H1 (cell line): Measurements from ENCODE around the gene ABI3. TPM values are rescaled to one million over a fixed set of nuclear protein-coding genes. Genes with fewer than 3 reads are reported as not detected.

ENCODE experiments used
- CTCF ChIA-PET: fragments of 300-600 bp; sonication (Branson Sonifier 250); formaldehyde crosslinking; loops from one replicate; lab custom pipeline; 2021; ENCODE audit not compliant: partially characterized antibody; lab: Charles Lee
- POLR2A ChIA-PET: fragments of 300-600 bp; sonication (Branson Sonifier 250); formaldehyde crosslinking; loops from one replicate; lab custom pipeline; 2021; ENCODE audit warnings: inconsistent platforms; ENCODE audit not compliant: partially characterized antibody; lab: Charles Lee
- DNase-seq, 2 experiments: peaks; one replicate each; pipeline versions ENCODE4 v3.0.0 to v3.0.0-alpha.2; 2010 to 2022; ENCODE audit warnings: low spot score in 2 of 2, low read depth in 1 of 2, mixed read lengths in 1 of 2
- FAIRE-seq: peaks from 2 replicates; lab custom pipeline; 2011; peaks lifted over from hg19 to GRCh38; lab: Jason Lieb, UNC
- H2AFZ ChIP-seq: 2 replicates; pipeline ENCODE4 v1.8.1; 2012; ENCODE audit warnings: low read length, inconsistent platforms
- H2AK5ac ChIP-seq: 2 replicates; pipeline ENCODE4 v1.6.1; 2013; ENCODE audit warnings: low read depth, low read length
- H2BK120ac ChIP-seq: replicated peaks from 2 replicates; pipeline ENCODE3; 2013; ENCODE audit warnings: low read depth, low read length, inconsistent platforms
- H2BK12ac ChIP-seq: 2 replicates; pipeline ENCODE4 v1.6.1; 2013; ENCODE audit warnings: low read depth, low read length
- H2BK15ac ChIP-seq: 2 replicates; pipeline ENCODE4 v1.6.1; 2013; ENCODE audit warnings: low read length
- H2BK20ac ChIP-seq: 2 replicates; pipeline ENCODE4 v1.6.1; 2013; ENCODE audit warnings: low read length
- H2BK5ac ChIP-seq: 2 replicates; pipeline ENCODE4 v1.6.1; 2013; ENCODE audit warnings: low read depth, low read length
- H3K14ac ChIP-seq: 2 replicates; pipeline ENCODE4 v1.6.1; 2013; ENCODE audit warnings: inconsistent platforms; ENCODE audit not compliant: insufficient read length
- H3K18ac ChIP-seq: 2 replicates; pipeline ENCODE4 v1.6.1; 2013; ENCODE audit warnings: low read length; ENCODE audit errors: extremely low read depth
- H3K23ac ChIP-seq: 2 replicates; pipeline ENCODE4 v1.6.1; 2013; ENCODE audit warnings: inconsistent platforms; ENCODE audit not compliant: insufficient read length
- H3K23me2 ChIP-seq: 2 replicates; pipeline ENCODE4 v1.6.1; 2013; ENCODE audit warnings: low read depth, low read length
- H3K27ac ChIP-seq: 2 replicates; pipeline ENCODE4 v1.6.1; 2011; ENCODE audit warnings: low read depth, low read length, inconsistent platforms
- H3K27me3 ChIP-seq, 4 experiments: replicated peaks in 1 of 4; 1 replicate in 1 of 4; 2 replicates in 3 of 4; pipeline versions ENCODE4 v1.6.1 to v1.8.1; 2011 to 2013; ENCODE audit warnings: low read length in 3 of 4, mild to moderate bottlenecking in 3 of 4, inconsistent platforms in 2 of 4, mixed read lengths in 2 of 4, moderate library complexity in 1 of 4; ENCODE audit not compliant: control insufficient read depth in 3 of 4, insufficient read depth in 3 of 4; ENCODE audit errors: extremely low read depth in 1 of 4
- H3K36me3 ChIP-seq, 4 experiments: 2 replicates each; pipeline versions ENCODE4 v1.6.1 to v1.8.1; 2011 to 2013; ENCODE audit warnings: mild to moderate bottlenecking in 4 of 4, low read length in 3 of 4, moderate library complexity in 2 of 4, control low read depth in 1 of 4, inconsistent platforms in 1 of 4; ENCODE audit not compliant: insufficient read depth in 4 of 4, control insufficient read depth in 2 of 4
- H3K4ac ChIP-seq: replicated peaks from 2 replicates; pipeline ENCODE3; 2013; ENCODE audit warnings: low read length, low read depth, mixed read lengths, inconsistent platforms; ENCODE audit not compliant: insufficient read length
- H3K4me1 ChIP-seq, 4 experiments: replicated peaks in 1 of 4; 1 replicate in 1 of 4; 2 replicates in 3 of 4; pipeline versions ENCODE4 v1.6.1 to v1.8.1; 2011 to 2013; ENCODE audit warnings: low read length in 3 of 4, inconsistent platforms in 2 of 4, mixed read lengths in 1 of 4; ENCODE audit not compliant: insufficient read depth in 4 of 4, control insufficient read depth in 3 of 4
- H3K4me2 ChIP-seq, 2 experiments: 2 replicates each; pipeline versions ENCODE4 v1.6.1 to v1.8.1; 2011 to 2013; ENCODE audit warnings: low read depth in 2 of 2, low read length in 2 of 2, control low read depth in 1 of 2, inconsistent platforms in 1 of 2, mild to moderate bottlenecking in 1 of 2; ENCODE audit not compliant: insufficient read depth in 1 of 2
- H3K4me3 ChIP-seq, 4 experiments: fragments of 200-600, 300-600 bp in 1 of 4; sonication (generic), shearing (Covaris generic), sonication (Bioruptor Twin) in 1 of 4; 2 replicates each; pipeline versions ENCODE4 v1.5.1 to v1.8.1; 2011 to 2016; ENCODE audit warnings: low read length in 4 of 4, low read depth in 3 of 4, control low read depth in 2 of 4, inconsistent platforms in 2 of 4, mild to moderate bottlenecking in 2 of 4, mixed read lengths in 1 of 4, moderate library complexity in 1 of 4; ENCODE audit not compliant: insufficient read depth in 2 of 4; ENCODE audit errors: extremely low read depth in 1 of 4
- H3K56ac ChIP-seq: replicated peaks from 2 replicates; pipeline ENCODE3; 2013; ENCODE audit warnings: low read depth, mild to moderate bottlenecking, mixed read lengths, low read length, inconsistent platforms; ENCODE audit not compliant: insufficient read length
- H3K79me1 ChIP-seq: 2 replicates; pipeline ENCODE4 v1.6.1; 2013; ENCODE audit warnings: low read depth, low read length, control low read depth
- H3K79me2 ChIP-seq, 2 experiments: 2 replicates each; pipeline versions ENCODE4 v1.6.1 to v1.8.1; 2012 to 2013; ENCODE audit warnings: low read length in 2 of 2, mild to moderate bottlenecking in 2 of 2, inconsistent platforms in 1 of 2; ENCODE audit not compliant: insufficient read depth in 2 of 2, control insufficient read depth in 1 of 2
- H3K9ac ChIP-seq, 4 experiments: replicated peaks in 1 of 4; 1 replicate in 1 of 4; 2 replicates in 3 of 4; pipeline versions ENCODE4 v1.6.1 to v1.8.1; 2011 to 2013; ENCODE audit warnings: low read depth in 3 of 4, low read length in 3 of 4, control low read depth in 2 of 4, mild to moderate bottlenecking in 2 of 4, moderate library complexity in 2 of 4, inconsistent platforms in 1 of 4; ENCODE audit errors: extremely low read depth in 1 of 4
- H3K9me3 ChIP-seq, 2 experiments: 2 replicates each; pipeline versions ENCODE4 v1.6.1 to v1.8.1; 2012 to 2013; ENCODE audit warnings: mild to moderate bottlenecking in 2 of 2, moderate library complexity in 2 of 2, control low read depth in 1 of 2, inconsistent platforms in 1 of 2, low read depth in 1 of 2, low read length in 1 of 2, mixed read lengths in 1 of 2; ENCODE audit not compliant: insufficient read depth in 2 of 2
- H4K20me1 ChIP-seq, 2 experiments: replicated peaks in 1 of 2; 2 replicates each; pipeline versions ENCODE3 to v1.8.1; 2011 to 2013; ENCODE audit warnings: inconsistent platforms in 2 of 2, low read length in 2 of 2, mild to moderate bottlenecking in 1 of 2; ENCODE audit not compliant: insufficient read depth in 2 of 2, control insufficient read depth in 1 of 2
- H4K5ac ChIP-seq: 2 replicates; pipeline ENCODE4 v1.6.1; 2013; ENCODE audit warnings: low read length, low read depth, mixed read lengths, inconsistent platforms; ENCODE audit not compliant: insufficient read length
- H4K8ac ChIP-seq: 2 replicates; pipeline ENCODE4 v1.8.0; 2013; ENCODE audit warnings: mild to moderate bottlenecking, moderate library complexity, low read length, inconsistent platforms; ENCODE audit not compliant: insufficient read depth; ENCODE audit errors: extremely low read depth
- H4K91ac ChIP-seq: replicated peaks from 2 replicates; pipeline ENCODE3; 2013; ENCODE audit warnings: low read length, mixed read lengths, inconsistent platforms; ENCODE audit not compliant: insufficient read length
- CTCF ChIP-seq, 3 experiments: IDR thresholded peaks; 1 replicate in 2 of 3; 2 replicates in 1 of 3; pipeline versions ENCODE4 v1.5.1 to v1.6.1; 2011; ENCODE audit warnings: low read length in 3 of 3, mild to moderate bottlenecking in 3 of 3, inconsistent platforms in 2 of 3, low read depth in 1 of 3, moderate library complexity in 1 of 3; ENCODE audit not compliant: insufficient read depth in 1 of 3; ENCODE audit errors: control extremely low read depth in 1 of 3
- NANOG ChIP-seq: IDR thresholded peaks from 2 replicates; pipeline ENCODE4 v1.6.1; 2011; ENCODE audit warnings: low read length, low read depth, mild to moderate bottlenecking, inconsistent platforms; ENCODE audit not compliant: insufficient read depth, poor library complexity, severe bottlenecking
- RAD21 ChIP-seq, 2 experiments: IDR thresholded peaks in 1 of 2; conservative IDR thresholded peaks in 1 of 2; 2 replicates each; pipeline ENCODE4 v1.6.1; 2011; ENCODE audit warnings: low read depth in 2 of 2, low read length in 2 of 2, improper control_type of control experiment in 1 of 2, inconsistent platforms in 1 of 2, mild to moderate bottlenecking in 1 of 2, moderate library complexity in 1 of 2
- WGBS, 2 experiments: shearing (Covaris generic) in 1 of 2; methylation state at CpG; one replicate each; pipeline versions ENCODE4 v1.1.6 to v1.1.7; 2013 to 2015; ENCODE audit warnings: low lambda C conversion rate in 2 of 2, mixed read lengths in 2 of 2, inconsistent platforms in 1 of 2, low coverage in 1 of 2, missing lambda C conversion rate in 1 of 2; ENCODE audit not compliant: insufficient replicate concordance in 2 of 2, insufficient coverage in 1 of 2, insufficient read length in 1 of 2; ENCODE audit errors: extremely low coverage in 1 of 2, missing lambda C conversion rate in 1 of 2; 5-methylcytosine and 5-hydroxymethylcytosine counted together
- polyA plus RNA-seq, 7 experiments: library from polyadenylated mRNA; depleted of rRNA in 3 of 7; stranded (reverse) in 5 of 7; unstranded in 2 of 7; fragments of >200 nt in 5 of 7; fragments of 200-250 nt in 2 of 7; gene quantifications; 1 replicate in 5 of 7; 2 replicates in 1 of 7; 4 replicates in 1 of 7; pipeline versions ENCODE4 v1.2.1 to v1.2.3, GENCODE V29; 2011 to 2013; ENCODE audit warnings: missing spikeins in 2 of 7, mixed read lengths in 2 of 7
- total RNA-seq: library from RNA; stranded (reverse); fragmentation: NEBNext Ultra II Directional; extraction: Animal tissue kit (Norgen Biotek cat#: 25700); gene quantifications from 2 replicates; pipeline ENCODE4 v1.2.1, GENCODE V29; 2021

Gene ABI3
- total and polyA plus RNA-seq, 2 of the 8 experiments (the other 6 are each of a cell fraction or from before 2014, with no cell fraction given): 1.3 to 2.5 TPM

GRCh38 chr17:49197346-49197998 lies 13.0 kb upstream of the ABI3 start:
- CTCF ChIA-PET: interaction anchor here (0.6 to 7.3 kb wide), 7 partner anchors 10 to 359 kb away, joined by 3 to 43 read pairs (median 4); no protein-coding TSS in a partner anchor
- peak overlapping the region; percentile 74; the same call in 1 of the 2 replicates for H2AFZ ChIP-seq

More at GRCh38 chr17:49197346-49197998, 13.0 kb upstream of the ABI3 start:
- Histone ChIP-seq H3K56ac (no peak overlapping the region), H3K4me3 (no peak overlapping the region), H4K8ac (no peak overlapping the region), H3K27me3 (no peaks in the 10 kb centered on the region; a peak in 1 of 7 replicates), H3K9ac (no peak overlapping the region), H3K79me1 (no peaks in the 10 kb centered on the region), H2AK5ac (no peak overlapping the region), H3K4me2 (no peak overlapping the region), H3K23me2 (peaks cover 9% of the 10 kb centered on the region), H3K4ac (no peak overlapping the region), H4K91ac (no peak overlapping the region), H2BK20ac (no peak overlapping the region), H3K4me1 (peaks cover 0 to 3% (median 1%) of the 10 kb centered on the region in 4 experiments; a peak in 1 of 7 replicates), H3K27ac (no peak overlapping the region), H4K5ac (no peak overlapping the region), H3K36me3 (no peaks in the 10 kb centered on the region), H3K79me2 (no peaks in the 10 kb centered on the region), H2BK5ac (no peak overlapping the region), H2BK12ac (no peak overlapping the region), H3K9me3 (no peaks in the 10 kb centered on the region), H2BK120ac (no peak overlapping the region), H2BK15ac (0 out of 2 replicates have a peak overlapping the region, but pooled peaks have one; percentile 19), H4K20me1 (no peaks in the 10 kb centered on the region), H3K18ac (no peak overlapping the region), H3K23ac (no peak overlapping the region), H3K14ac (no peak overlapping the region)
- WGBS, 2 experiments: 91% methylated on average over 5 of the region's 5 CpGs; no CpG with 5 or more reads in 1 of the 2 experiments
- no peak for TF ChIP-seq NANOG
- peak in 1 of 3 experiments; percentile 3; a peak in 1 of 4 replicates for TF ChIP-seq CTCF (IDR thresholded peaks at IDR 0.05; ENCODE audit: control extremely low read depth in 1 of 3, insufficient read depth in 1 of 3, low read depth in 1 of 3, low read length in 3 of 3)
- TF ChIP-seq RAD21 (IDR thresholded peaks at IDR 0.05 in 1 of 2, conservative IDR thresholded peaks at IDR 0.05 in 1 of 2; ENCODE audit: low read depth in 2 of 2, low read length in 2 of 2): peak; percentile 26 to 38; a peak in 2 of 4 replicates
- FAIRE-seq: no peak
- DNase-seq: no peak
- POLR2A ChIA-PET: interaction anchor here (1.0 kb wide), 1 partner anchor 27 kb away, joined by 3 read pairs; no protein-coding TSS in a partner anchor
